Measurements from ENCODE around the gene GPR107. TPM values are rescaled to one million over a fixed set of nuclear protein-coding genes. Genes with fewer than 3 reads are reported as not detected.

GPR107 gene
- total and polyA plus RNA-seq, 2 experiments from 2014 or later: 6.2 to 30.7 TPM

DNA sequence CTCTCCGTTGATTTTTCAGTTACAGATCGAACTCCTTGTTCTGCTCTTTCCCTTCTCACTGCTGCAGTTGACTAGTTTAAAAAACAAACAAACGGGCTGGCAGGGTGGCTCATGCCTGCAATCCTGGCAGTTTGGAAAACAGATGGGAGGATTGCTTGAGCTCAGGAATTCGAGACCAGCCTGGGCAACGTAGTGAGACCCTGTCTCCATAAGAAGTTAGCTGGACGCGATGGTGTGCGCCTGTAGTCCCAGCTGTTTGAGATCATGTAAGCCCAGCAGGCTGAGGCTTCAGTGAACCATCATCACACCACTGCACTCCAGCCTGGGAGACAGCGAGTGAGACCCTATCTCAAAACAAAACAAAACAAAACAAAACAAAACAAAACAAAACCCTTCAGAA is 67.1 kb downstream of the GPR107 start:
- H3K27me3 Mint-ChIP-seq (ENCODE audit: insufficient read depth, low read depth, poor library complexity): peaks cover 13% of the 10 kb centered on the region

DNA sequence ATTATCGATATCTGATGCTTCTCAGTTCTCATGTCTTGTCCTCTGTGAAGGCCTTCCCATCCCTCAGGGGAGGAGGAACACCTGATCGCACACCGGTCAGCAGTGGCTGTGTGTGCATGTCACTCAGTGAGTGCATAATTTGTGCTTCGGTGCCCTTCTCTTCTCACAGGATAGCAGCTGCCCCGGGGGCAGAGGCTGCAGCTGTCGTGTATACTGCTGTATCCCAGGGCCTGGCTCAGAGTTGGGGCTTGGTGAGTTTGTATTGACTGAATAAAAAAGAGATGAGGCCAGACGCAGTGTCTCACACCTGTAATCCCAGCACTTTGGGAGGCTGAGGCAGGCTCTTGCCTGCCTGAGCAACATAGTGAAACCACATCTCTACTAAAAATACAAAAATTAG is 68.8 kb downstream of the GPR107 start:
- H3K79me2 ChIP-seq (replicated peaks; ENCODE audit: insufficient read depth): no peaks in the 10 kb centered on the region
- peaks cover 2% of the 10 kb centered on the region; the same call in 1 of the 2 replicates for H4K20me1 ChIP-seq (replicated peaks; ENCODE audit: insufficient read depth)
- H3K9me2 ChIP-seq (ENCODE audit: insufficient read depth): no peaks in the 10 kb centered on the region
- peaks cover 10% of the 10 kb centered on the region for H3K27me3 Mint-ChIP-seq (ENCODE audit: insufficient read depth, low read depth, poor library complexity)
- no peak overlapping the region for H3K4me2 ChIP-seq
- DNase-seq (ENCODE audit: low spot score): no peak
- H2AFZ ChIP-seq: no peak overlapping the region
- peaks cover 8% of the 10 kb centered on the region; the same call in 1 of the 2 replicates for H3K36me3 ChIP-seq (ENCODE audit: insufficient read depth)
- H3K27ac ChIP-seq (ENCODE audit: low read depth): no peak overlapping the region; the same call in 1 of the 2 replicates
- H3F3A ChIP-seq (replicated peaks; ENCODE audit: low read depth): no peaks in the 10 kb centered on the region
- peaks cover 44% of the 10 kb centered on the region for H3K4me1 Mint-ChIP-seq
- peak overlapping the region; percentile 50; the same call in 1 of the 2 replicates for H3K27ac Mint-ChIP-seq
- no peaks in the 10 kb centered on the region for H3K27me3 ChIP-seq (ENCODE audit: insufficient read depth)
- no peaks in the 10 kb centered on the region for H3K9me3 Mint-ChIP-seq
- H3K4me3 ChIP-seq: no peak overlapping the region
- H3K4me3 Mint-ChIP-seq: no peak overlapping the region
- no peaks in the 10 kb centered on the region; the same call in 1 of the 3 replicates for H3K36me3 Mint-ChIP-seq (ENCODE audit: low read depth)
- ATAC-seq: no peak
- peaks cover 5% of the 10 kb centered on the region for H3K4me1 ChIP-seq (ENCODE audit: insufficient read depth)
- no peak for TF ChIP-seq STAT1 (IDR thresholded peaks at IDR 0.05; ENCODE audit: unreplicated experiment)
- TF ChIP-seq, protein P1, sequence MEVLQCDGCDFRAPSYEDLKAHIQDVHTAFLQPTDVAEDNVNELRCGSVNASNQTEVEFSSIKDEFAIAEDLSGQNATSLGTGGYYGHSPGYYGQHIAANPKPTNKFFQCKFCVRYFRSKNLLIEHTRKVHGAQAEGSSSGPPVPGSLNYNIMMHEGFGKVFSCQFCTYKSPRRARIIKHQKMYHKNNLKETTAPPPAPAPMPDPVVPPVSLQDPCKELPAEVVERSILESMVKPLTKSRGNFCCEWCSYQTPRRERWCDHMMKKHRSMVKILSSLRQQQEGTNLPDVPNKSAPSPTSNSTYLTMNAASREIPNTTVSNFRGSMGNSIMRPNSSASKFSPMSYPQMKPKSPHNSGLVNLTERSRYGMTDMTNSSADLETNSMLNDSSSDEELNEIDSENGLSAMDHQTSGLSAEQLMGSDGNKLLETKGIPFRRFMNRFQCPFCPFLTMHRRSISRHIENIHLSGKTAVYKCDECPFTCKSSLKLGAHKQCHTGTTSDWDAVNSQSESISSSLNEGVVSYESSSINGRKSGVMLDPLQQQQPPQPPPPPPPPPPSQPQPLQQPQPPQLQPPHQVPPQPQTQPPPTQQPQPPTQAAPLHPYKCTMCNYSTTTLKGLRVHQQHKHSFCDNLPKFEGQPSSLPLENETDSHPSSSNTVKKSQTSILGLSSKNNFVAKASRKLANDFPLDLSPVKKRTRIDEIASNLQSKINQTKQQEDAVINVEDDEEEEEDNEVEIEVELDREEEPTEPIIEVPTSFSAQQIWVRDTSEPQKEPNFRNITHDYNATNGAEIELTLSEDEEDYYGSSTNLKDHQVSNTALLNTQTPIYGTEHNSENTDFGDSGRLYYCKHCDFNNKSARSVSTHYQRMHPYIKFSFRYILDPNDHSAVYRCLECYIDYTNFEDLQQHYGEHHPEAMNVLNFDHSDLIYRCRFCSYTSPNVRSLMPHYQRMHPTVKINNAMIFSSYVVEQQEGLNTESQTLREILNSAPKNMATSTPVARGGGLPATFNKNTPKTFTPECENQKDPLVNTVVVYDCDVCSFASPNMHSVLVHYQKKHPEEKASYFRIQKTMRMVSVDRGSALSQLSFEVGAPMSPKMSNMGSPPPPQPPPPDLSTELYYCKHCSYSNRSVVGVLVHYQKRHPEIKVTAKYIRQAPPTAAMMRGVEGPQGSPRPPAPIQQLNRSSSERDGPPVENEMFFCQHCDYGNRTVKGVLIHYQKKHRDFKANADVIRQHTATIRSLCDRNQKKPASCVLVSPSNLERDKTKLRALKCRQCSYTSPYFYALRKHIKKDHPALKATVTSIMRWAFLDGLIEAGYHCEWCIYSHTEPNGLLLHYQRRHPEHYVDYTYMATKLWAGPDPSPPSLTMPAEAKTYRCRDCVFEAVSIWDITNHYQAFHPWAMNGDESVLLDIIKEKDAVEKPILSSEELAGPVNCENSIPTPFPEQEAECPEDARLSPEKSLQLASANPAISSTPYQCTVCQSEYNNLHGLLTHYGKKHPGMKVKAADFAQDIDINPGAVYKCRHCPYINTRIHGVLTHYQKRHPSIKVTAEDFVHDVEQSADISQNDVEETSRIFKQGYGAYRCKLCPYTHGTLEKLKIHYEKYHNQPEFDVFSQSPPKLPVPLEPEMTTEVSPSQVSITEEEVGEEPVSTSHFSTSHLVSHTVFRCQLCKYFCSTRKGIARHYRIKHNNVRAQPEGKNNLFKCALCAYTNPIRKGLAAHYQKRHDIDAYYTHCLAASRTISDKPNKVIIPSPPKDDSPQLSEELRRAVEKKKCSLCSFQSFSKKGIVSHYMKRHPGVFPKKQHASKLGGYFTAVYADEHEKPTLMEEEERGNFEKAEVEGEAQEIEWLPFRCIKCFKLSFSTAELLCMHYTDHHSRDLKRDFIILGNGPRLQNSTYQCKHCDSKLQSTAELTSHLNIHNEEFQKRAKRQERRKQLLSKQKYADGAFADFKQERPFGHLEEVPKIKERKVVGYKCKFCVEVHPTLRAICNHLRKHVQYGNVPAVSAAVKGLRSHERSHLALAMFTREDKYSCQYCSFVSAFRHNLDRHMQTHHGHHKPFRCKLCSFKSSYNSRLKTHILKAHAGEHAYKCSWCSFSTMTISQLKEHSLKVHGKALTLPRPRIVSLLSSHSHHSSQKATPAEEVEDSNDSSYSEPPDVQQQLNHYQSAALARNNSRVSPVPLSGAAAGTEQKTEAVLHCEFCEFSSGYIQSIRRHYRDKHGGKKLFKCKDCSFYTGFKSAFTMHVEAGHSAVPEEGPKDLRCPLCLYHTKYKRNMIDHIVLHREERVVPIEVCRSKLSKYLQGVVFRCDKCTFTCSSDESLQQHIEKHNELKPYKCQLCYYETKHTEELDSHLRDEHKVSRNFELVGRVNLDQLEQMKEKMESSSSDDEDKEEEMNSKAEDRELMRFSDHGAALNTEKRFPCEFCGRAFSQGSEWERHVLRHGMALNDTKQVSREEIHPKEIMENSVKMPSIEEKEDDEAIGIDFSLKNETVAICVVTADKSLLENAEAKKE (CRISPR knock-in tag; IDR thresholded peaks at IDR 0.05): no peak
- TF ChIP-seq CREB1 (CRISPR knock-in tag; IDR thresholded peaks at IDR 0.05; ENCODE audit: low read depth): no peak
- no peak for TF ChIP-seq JUNB (IDR thresholded peaks at IDR 0.05; ENCODE audit: unreplicated experiment)
- no peak for TF ChIP-seq NANOG (IDR thresholded peaks at IDR 0.05; ENCODE audit: borderline replicate concordance)
- no peak for TF ChIP-seq EZH2phosphoT487 (IDR thresholded peaks at IDR 0.05; ENCODE audit: unreplicated experiment)

More for the DNA sequence above, 67.1 kb downstream of the GPR107 start:
- Histone ChIP-seq H4K20me1 (replicated peaks; ENCODE audit: insufficient read depth) (peaks cover 3% of the 10 kb centered on the region; the same call in 1 of the 2 replicates), H3F3A (replicated peaks; ENCODE audit: low read depth) (no peaks in the 10 kb centered on the region), H3K27ac (ENCODE audit: low read depth) (no peak overlapping the region), H3K4me1 (ENCODE audit: insufficient read depth) (peaks cover 5% of the 10 kb centered on the region), H2AFZ (no peak overlapping the region), H3K36me3 (ENCODE audit: insufficient read depth) (peaks cover 8% of the 10 kb centered on the region; the same call in 1 of the 2 replicates), H3K9me2 (ENCODE audit: insufficient read depth) (no peaks in the 10 kb centered on the region), H3K79me2 (replicated peaks; ENCODE audit: insufficient read depth) (no peaks in the 10 kb centered on the region), H3K27me3 (ENCODE audit: insufficient read depth) (no peaks in the 10 kb centered on the region), H3K4me3 (no peak overlapping the region), H3K4me2 (no peak overlapping the region)
- Mint-ChIP-seq H3K4me1 (peaks cover 47% of the 10 kb centered on the region), H3K36me3 (ENCODE audit: low read depth) (no peaks in the 10 kb centered on the region; the same call in 1 of the 3 replicates), H3K4me3 (no peak overlapping the region; the same call in 2 of the 3 replicates), H3K9me3 (no peaks in the 10 kb centered on the region), H3K27ac (no peak overlapping the region)
- DNase-seq (ENCODE audit: low spot score) (no peak), ATAC-seq (no peak)
- TF ChIP-seq, protein P2, sequence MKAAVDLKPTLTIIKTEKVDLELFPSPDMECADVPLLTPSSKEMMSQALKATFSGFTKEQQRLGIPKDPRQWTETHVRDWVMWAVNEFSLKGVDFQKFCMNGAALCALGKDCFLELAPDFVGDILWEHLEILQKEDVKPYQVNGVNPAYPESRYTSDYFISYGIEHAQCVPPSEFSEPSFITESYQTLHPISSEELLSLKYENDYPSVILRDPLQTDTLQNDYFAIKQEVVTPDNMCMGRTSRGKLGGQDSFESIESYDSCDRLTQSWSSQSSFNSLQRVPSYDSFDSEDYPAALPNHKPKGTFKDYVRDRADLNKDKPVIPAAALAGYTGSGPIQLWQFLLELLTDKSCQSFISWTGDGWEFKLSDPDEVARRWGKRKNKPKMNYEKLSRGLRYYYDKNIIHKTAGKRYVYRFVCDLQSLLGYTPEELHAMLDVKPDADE (IDR thresholded peaks at IDR 0.05): no peak
- TF ChIP-seq JUNB (IDR thresholded peaks at IDR 0.05; ENCODE audit: unreplicated experiment) (no peak), POLR2AphosphoS5 (IDR thresholded peaks at IDR 0.05; ENCODE audit: low read depth) (no peak), ZNF331 (CRISPR knock-in tag; IDR thresholded peaks at IDR 0.05; ENCODE audit: low read depth) (no peak), EZH2phosphoT487 (IDR thresholded peaks at IDR 0.05; ENCODE audit: unreplicated experiment) (no peak), ZNF114 (CRISPR knock-in tag; IDR thresholded peaks at IDR 0.05) (no peak)
- TF ChIP-seq, protein P3, sequence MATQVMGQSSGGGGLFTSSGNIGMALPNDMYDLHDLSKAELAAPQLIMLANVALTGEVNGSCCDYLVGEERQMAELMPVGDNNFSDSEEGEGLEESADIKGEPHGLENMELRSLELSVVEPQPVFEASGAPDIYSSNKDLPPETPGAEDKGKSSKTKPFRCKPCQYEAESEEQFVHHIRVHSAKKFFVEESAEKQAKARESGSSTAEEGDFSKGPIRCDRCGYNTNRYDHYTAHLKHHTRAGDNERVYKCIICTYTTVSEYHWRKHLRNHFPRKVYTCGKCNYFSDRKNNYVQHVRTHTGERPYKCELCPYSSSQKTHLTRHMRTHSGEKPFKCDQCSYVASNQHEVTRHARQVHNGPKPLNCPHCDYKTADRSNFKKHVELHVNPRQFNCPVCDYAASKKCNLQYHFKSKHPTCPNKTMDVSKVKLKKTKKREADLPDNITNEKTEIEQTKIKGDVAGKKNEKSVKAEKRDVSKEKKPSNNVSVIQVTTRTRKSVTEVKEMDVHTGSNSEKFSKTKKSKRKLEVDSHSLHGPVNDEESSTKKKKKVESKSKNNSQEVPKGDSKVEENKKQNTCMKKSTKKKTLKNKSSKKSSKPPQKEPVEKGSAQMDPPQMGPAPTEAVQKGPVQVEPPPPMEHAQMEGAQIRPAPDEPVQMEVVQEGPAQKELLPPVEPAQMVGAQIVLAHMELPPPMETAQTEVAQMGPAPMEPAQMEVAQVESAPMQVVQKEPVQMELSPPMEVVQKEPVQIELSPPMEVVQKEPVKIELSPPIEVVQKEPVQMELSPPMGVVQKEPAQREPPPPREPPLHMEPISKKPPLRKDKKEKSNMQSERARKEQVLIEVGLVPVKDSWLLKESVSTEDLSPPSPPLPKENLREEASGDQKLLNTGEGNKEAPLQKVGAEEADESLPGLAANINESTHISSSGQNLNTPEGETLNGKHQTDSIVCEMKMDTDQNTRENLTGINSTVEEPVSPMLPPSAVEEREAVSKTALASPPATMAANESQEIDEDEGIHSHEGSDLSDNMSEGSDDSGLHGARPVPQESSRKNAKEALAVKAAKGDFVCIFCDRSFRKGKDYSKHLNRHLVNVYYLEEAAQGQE (IDR thresholded peaks at IDR 0.05; ENCODE audit: unreplicated experiment): no peak

Data from GM23338 (cell line).